Measurements from ENCODE around the gene DNAJC5. TPM values are rescaled to one million over a fixed set of nuclear protein-coding genes. Genes with fewer than 3 reads are reported as not detected.

DNAJC5 gene
- total RNA-seq, 1 experiment from 2014 or later, result 28.5 TPM

Small RNA genes lying within 50 kb of the gene (microRNA-seq; reads per million reads assigned to microRNA genes)
- gene MIR1914 (ENCODE audit: borderline number of aligned reads), result not detected
- not detected for gene MIR647 (ENCODE audit: borderline number of aligned reads)
- gene MIR941-1 (ENCODE audit: borderline number of aligned reads), result not detected
- not detected for gene MIR941-2 (ENCODE audit: borderline number of aligned reads)
- gene MIR941-3 (ENCODE audit: borderline number of aligned reads), result not detected
- not detected for gene MIR941-4 (ENCODE audit: borderline number of aligned reads)
- gene MIR941-5 (ENCODE audit: borderline number of aligned reads), result not detected

Other genes with a start within 250 kb of the DNAJC5 start
- 53.0 to 65.6 TPM (median 53.4 TPM) in 3 replicates for gene STMN3, start 241.7 kb upstream of the DNAJC5 start, total RNA-seq (2021)
- 39.3 to 44.9 TPM (median 40.5 TPM) in 3 replicates for gene RTEL1, start 236.8 kb upstream of the DNAJC5 start, total RNA-seq (2021)
- gene TNFRSF6B, start 198.5 kb upstream of the DNAJC5 start, total RNA-seq (2021), result not detected in 3 replicates
- 24.3 to 30.2 TPM (median 27.4 TPM) in 3 replicates for gene ARFRP1, start 187.2 kb upstream of the DNAJC5 start, total RNA-seq (2021)
- gene ZGPAT, start 187.1 kb upstream of the DNAJC5 start, total RNA-seq (2021), result 28.3 to 31.0 TPM (median 30.4 TPM) in 3 replicates
- gene LIME1, start 158.5 kb upstream of the DNAJC5 start, total RNA-seq (2021), result 4.5 to 7.0 TPM (median 6.0 TPM) in 3 replicates
- 41.6 to 47.2 TPM (median 43.3 TPM) in 3 replicates for gene SLC2A4RG, start 155.3 kb upstream of the DNAJC5 start, total RNA-seq (2021)
- gene ZBTB46, start 63.9 kb upstream of the DNAJC5 start, total RNA-seq (2021), result 18.9 to 20.1 TPM (median 20.1 TPM) in 3 replicates
- 0.11 TPM in 1 of 3 replicates, not detected in the others for gene ABHD16B, start 33.6 kb upstream of the DNAJC5 start, total RNA-seq (2021)
- gene TPD52L2, start 29.9 kb upstream of the DNAJC5 start, total RNA-seq (2021), result 80.8 to 87.2 TPM (median 85.6 TPM) in 3 replicates
- 46.8 to 51.2 TPM (median 48.0 TPM) in 3 replicates for gene UCKL1, start 61.3 kb downstream of the DNAJC5 start, total RNA-seq (2021)
- 19.9 to 23.3 TPM (median 20.5 TPM) in 3 replicates for gene ZNF512B, start 74.8 kb downstream of the DNAJC5 start, total RNA-seq (2021)
- gene SAMD10, start 84.5 kb downstream of the DNAJC5 start, total RNA-seq (2021), result 4.6 to 6.2 TPM (median 4.8 TPM) in 3 replicates
- 79.4 to 84.6 TPM (median 80.5 TPM) in 3 replicates for gene PRPF6, start 86.0 kb downstream of the DNAJC5 start, total RNA-seq (2021)
- 1.6 to 2.4 TPM (median 2.1 TPM) in 3 replicates for gene C20orf204, start 141.1 kb downstream of the DNAJC5 start, total RNA-seq (2021)
- 0.73 to 0.81 TPM (median 0.80 TPM) in 3 replicates for gene SOX18, start 154.5 kb downstream of the DNAJC5 start, total RNA-seq (2021)
- 55.8 to 63.6 TPM (median 63.5 TPM) in 3 replicates for gene TCEA2, start 168.1 kb downstream of the DNAJC5 start, total RNA-seq (2021)
- gene RGS19, start 184.4 kb downstream of the DNAJC5 start, total RNA-seq (2021), result 13.8 to 15.9 TPM (median 15.1 TPM) in 3 replicates
- 1.7 to 2.2 TPM (median 2.0 TPM) in 3 replicates for gene OPRL1, start 185.0 kb downstream of the DNAJC5 start, total RNA-seq (2021)
- 0.53 to 1.7 TPM (median 0.73 TPM) in 3 replicates for gene LKAAEAR1, start 189.3 kb downstream of the DNAJC5 start, total RNA-seq (2021)
- not detected in 3 replicates for gene NPBWR2, start 212.4 kb downstream of the DNAJC5 start, total RNA-seq (2021)